A549 (cell line): ENCODE results near the gene HS6ST1. TPM values are rescaled to one million over a fixed set of nuclear protein-coding genes. Genes with fewer than 3 reads are reported as not detected.
A peak's percentile ranks its signal among the peaks of the same experiment; 100 is the strongest.

Source experiments
- ATAC-seq, 2 experiments: fragments of 200-7000 bp in 1 of 2; fragments of >200 bp in 1 of 2; cut with Nextera tagmentation in 1 of 2; cut with Tn5 transposase in 1 of 2; 3 replicates each; pipeline versions ENCODE4 v1.8.0 to v1.9.1; 2018 to 2020; ENCODE audit warnings: mild to moderate bottlenecking in 1 of 2, moderate library complexity in 1 of 2
- CTCF ChIA-PET: fragments of 300-600 bp; sonication (Branson Sonifier 250); formaldehyde crosslinking; extraction: SDS; loops from one replicate; lab custom pipeline; 2021; ENCODE audit warnings: antibody characterized with exemption, inconsistent platforms; lab: Yijun Ruan, JAX
- POLR2A ChIA-PET: fragments of 350-600 bp; formaldehyde crosslinking; extraction: SDS; loops from one replicate; lab custom pipeline; 2021; ENCODE audit warnings: antibody characterized with exemption, inconsistent platforms; lab: Yijun Ruan, JAX
- DNase-seq, 2 experiments: peaks; one replicate each; pipeline versions ENCODE4 v3.0.0 to v3.0.0-alpha.2; 2011 to 2016; ENCODE audit warnings: low read depth in 1 of 2, low spot score in 1 of 2
- FAIRE-seq: peaks from 2 replicates; lab custom pipeline; 2011; peaks lifted over from hg19 to GRCh38; lab: Jason Lieb, UNC
- H3K27ac ChIP-seq, 2 experiments: fragments of >200 bp; sonication (Bioruptor Twin); formaldehyde crosslinking; 3 replicates each; pipeline ENCODE4 v1.5.1; 2016 to 2017
- H3K4me1 ChIP-seq: fragments of >200 bp; sonication (Bioruptor Twin); formaldehyde crosslinking; 3 replicates; pipeline ENCODE4 v1.6.1; 2016
- H3K4me2 ChIP-seq: fragments of >200 bp; sonication (Bioruptor Twin); formaldehyde crosslinking; 3 replicates; pipeline ENCODE4 v1.6.1; 2016
- H3K4me3 ChIP-seq: fragments of >200 bp; sonication (Bioruptor Twin); formaldehyde crosslinking; 3 replicates; pipeline ENCODE4 v1.5.1; 2016
- H3K9me3 ChIP-seq: fragments of >200 bp; sonication (Bioruptor Twin); formaldehyde crosslinking; 3 replicates; pipeline ENCODE4 v1.6.1; 2016
- CBX8 ChIP-seq: fragments of 200-600 bp; sonication (generic); IDR thresholded peaks from 2 replicates; pipeline ENCODE4 v1.6.1; 2016
- CHD2 ChIP-seq: fragments of 150-350 bp; IDR thresholded peaks from 2 replicates; pipeline ENCODE4 v1.6.1; 2014; ENCODE audit warnings: low read length; ENCODE audit not compliant: partially characterized antibody
- EHF ChIP-seq: fragments of 250-450 bp; sonication (Bioruptor Pico); IDR thresholded peaks from 2 replicates; pipeline ENCODE4 v1.5.0; 2020; ENCODE audit warnings: mild to moderate bottlenecking
- EHMT2 ChIP-seq: fragments of 200-600 bp; sonication (generic); IDR thresholded peaks from 2 replicates; pipeline ENCODE4 v1.6.1; 2016; ENCODE audit warnings: antibody characterized with exemption, low read depth, mild to moderate bottlenecking, moderate library complexity
- EP300 ChIP-seq, 2 experiments: fragments of >200 bp; sonication (Bioruptor Twin); formaldehyde crosslinking; IDR thresholded peaks; 2 replicates in 1 of 2; 3 replicates in 1 of 2; pipeline ENCODE4 v1.6.1; 2016 to 2017
- ESRRA ChIP-seq: fragments of 150-350 bp; IDR thresholded peaks from 2 replicates; pipeline ENCODE4 v1.6.1; 2014; ENCODE audit warnings: mild to moderate bottlenecking, low read length, borderline replicate concordance
- GATA3 ChIP-seq: IDR thresholded peaks from 2 replicates; pipeline ENCODE4 v1.6.1; 2012; ENCODE audit warnings: borderline replicate concordance
- HDAC2 ChIP-seq: fragments of 200-600 bp; sonication (generic); IDR thresholded peaks from 2 replicates; pipeline ENCODE4 v1.6.1; 2016
- HEYL ChIP-seq: fragments of 250-450 bp; sonication (Bioruptor Pico); IDR thresholded peaks from 2 replicates; pipeline ENCODE4 v1.8.0; 2021; ENCODE audit warnings: mild to moderate bottlenecking, moderate library complexity
- HOXA7 ChIP-seq: fragments of 250-450 bp; sonication (Bioruptor Pico); IDR thresholded peaks from 2 replicates; pipeline ENCODE4 v1.5.0; 2020; ENCODE audit warnings: mild to moderate bottlenecking, moderate library complexity
- HOXB13 ChIP-seq: fragments of 250-450 bp; sonication (Bioruptor Pico); IDR thresholded peaks from 2 replicates; pipeline ENCODE4 v1.5.0; 2020; ENCODE audit warnings: low read depth, mild to moderate bottlenecking, moderate library complexity
- JUNB ChIP-seq: fragments of >200 bp; sonication (Bioruptor Twin); formaldehyde crosslinking; IDR thresholded peaks from 2 replicates; pipeline ENCODE4 v1.6.1; 2016
- NR3C1 ChIP-seq: fragments of >200 bp; sonication (Bioruptor Twin); formaldehyde crosslinking; IDR thresholded peaks from 3 replicates; pipeline ENCODE4 v1.6.1; 2017
- POLR2A ChIP-seq: IDR thresholded peaks from 2 replicates; pipeline ENCODE4 v1.6.1; 2012; ENCODE audit warnings: mild to moderate bottlenecking, low read length
- RAD21 ChIP-seq, 2 experiments: fragments of >200 bp in 1 of 2; sonication (Bioruptor Twin) in 1 of 2; formaldehyde crosslinking in 1 of 2; IDR thresholded peaks in 1 of 2; conservative IDR thresholded peaks in 1 of 2; 2 replicates in 1 of 2; 3 replicates in 1 of 2; pipeline ENCODE4 v1.6.1; 2012 to 2018; ENCODE audit warnings: inconsistent platforms in 1 of 2
- RCOR1 ChIP-seq: fragments of 150-350 bp; IDR thresholded peaks from 2 replicates; pipeline ENCODE4 v1.6.1; 2014; ENCODE audit warnings: antibody characterized with exemption, low read length, low read depth
- RFX5 ChIP-seq: fragments of 450-650 bp; IDR thresholded peaks from 2 replicates; pipeline ENCODE4 v1.7.1; 2014; ENCODE audit warnings: antibody characterized with exemption, mild to moderate bottlenecking, moderate library complexity
- SMC3 ChIP-seq: fragments of >200 bp; sonication (Bioruptor Twin); formaldehyde crosslinking; IDR thresholded peaks from 3 replicates; pipeline ENCODE4 v1.6.1; 2018; ENCODE audit warnings: inconsistent platforms
- SREBF2 ChIP-seq: fragments of 450-650 bp; IDR thresholded peaks from 2 replicates; pipeline ENCODE4 v1.6.1; 2014; ENCODE audit warnings: mild to moderate bottlenecking, moderate library complexity
- ZFP36 ChIP-seq: fragments of 450-650 bp; IDR thresholded peaks from 2 replicates; pipeline ENCODE4 v1.6.1; 2014; ENCODE audit warnings: borderline replicate concordance; ENCODE audit not compliant: partially characterized antibody
- ZNF302 ChIP-seq: fragments of 250-450 bp; sonication (Bioruptor Pico); IDR thresholded peaks from 2 replicates; pipeline ENCODE4 v1.9.0; 2021; ENCODE audit warnings: inconsistent platforms, mild to moderate bottlenecking, moderate library complexity
- WGBS: methylation state at CpG from one replicate; pipeline ENCODE4 v1.1.6; 2017; ENCODE audit errors: missing lambda C conversion rate; 5-methylcytosine and 5-hydroxymethylcytosine counted together
- polyA plus RNA-seq, 4 experiments: library from polyadenylated mRNA; depleted of rRNA in 3 of 4; stranded (reverse); fragments of >200 nt; fragmentation: RNase III in 1 of 4; extraction: RNeasy Plus Mini Kit Qiagen cat#74134 plus additional on column Dnase treatment in 1 of 4; gene quantifications; 2 replicates in 3 of 4; 3 replicates in 1 of 4; pipeline ENCODE4 v1.2.3, GENCODE V29; 2011 to 2017
- TF ChIP-seq, protein P1 (sequence below): fragments of 150-350 bp; IDR thresholded peaks from 2 replicates; pipeline ENCODE4 v1.6.1; 2014; ENCODE audit warnings: low read depth, mild to moderate bottlenecking, low read length
- TF ChIP-seq, protein P2 (sequence below): IDR thresholded peaks from 2 replicates; pipeline ENCODE4 v1.6.1; 2012
- TF ChIP-seq, protein P3 (sequence below): fragments of 250-450 bp; sonication (Bioruptor Pico); IDR thresholded peaks from 2 replicates; pipeline ENCODE4 v1.5.0; 2020; ENCODE audit warnings: low read depth, mild to moderate bottlenecking, moderate library complexity
- TF ChIP-seq, protein P4 (sequence below): fragments of 200-600 bp; sonication (generic); IDR thresholded peaks from 2 replicates; pipeline ENCODE4 v1.6.1; 2016; ENCODE audit warnings: antibody characterized with exemption, mild to moderate bottlenecking, moderate library complexity
- TF ChIP-seq, protein P5 (sequence below): fragments of >200 bp; sonication (Bioruptor Twin); formaldehyde crosslinking; IDR thresholded peaks from 3 replicates; pipeline ENCODE4 v1.5.1; 2016

The HS6ST1 gene
- polyA plus RNA-seq, 2 of the 4 experiments (the other 2 are of a cell fraction), result 3.8 to 11.6 TPM

DNA sequence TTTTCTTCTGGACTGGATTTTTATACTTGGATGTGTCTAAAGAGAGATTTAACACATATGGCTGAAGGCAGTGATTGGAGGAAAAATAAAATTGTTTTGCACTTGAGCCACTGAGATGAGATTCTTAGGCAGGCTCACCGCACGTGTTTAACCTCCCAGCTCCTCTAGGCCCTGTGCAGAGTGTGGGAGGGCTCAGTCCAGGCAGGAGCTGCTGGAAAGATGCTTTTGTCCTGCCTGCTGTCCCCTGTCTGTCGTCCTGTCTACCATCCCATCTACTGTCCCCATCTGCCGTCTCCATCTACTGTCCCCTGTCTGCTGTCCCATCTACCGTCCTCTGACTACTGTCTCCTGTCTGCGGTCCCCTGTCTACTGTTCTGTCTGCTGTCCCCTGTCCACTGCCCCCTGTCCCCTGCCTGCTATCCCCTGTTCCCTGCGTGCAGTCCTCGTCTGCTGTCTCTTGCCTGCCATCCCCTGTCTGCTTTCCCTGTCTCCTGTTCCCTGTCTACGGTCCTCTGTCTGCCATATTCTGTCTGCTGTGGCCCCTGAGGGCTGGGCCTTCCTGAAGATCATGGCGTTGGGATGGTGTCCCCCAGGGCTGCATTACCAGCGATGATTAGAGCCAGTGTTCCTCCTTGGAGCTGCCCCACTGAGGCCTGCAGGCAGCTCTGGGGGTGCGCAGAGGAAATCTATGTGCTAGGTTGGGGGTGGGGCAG lies 43.7 kb upstream of the HS6ST1 start:
- peaks cover 9% of the 10 kb centered on the region; the same call in 2 of the 3 replicates for H3K4me1 ChIP-seq
- POLR2A ChIA-PET, result no interaction called here

DNA sequence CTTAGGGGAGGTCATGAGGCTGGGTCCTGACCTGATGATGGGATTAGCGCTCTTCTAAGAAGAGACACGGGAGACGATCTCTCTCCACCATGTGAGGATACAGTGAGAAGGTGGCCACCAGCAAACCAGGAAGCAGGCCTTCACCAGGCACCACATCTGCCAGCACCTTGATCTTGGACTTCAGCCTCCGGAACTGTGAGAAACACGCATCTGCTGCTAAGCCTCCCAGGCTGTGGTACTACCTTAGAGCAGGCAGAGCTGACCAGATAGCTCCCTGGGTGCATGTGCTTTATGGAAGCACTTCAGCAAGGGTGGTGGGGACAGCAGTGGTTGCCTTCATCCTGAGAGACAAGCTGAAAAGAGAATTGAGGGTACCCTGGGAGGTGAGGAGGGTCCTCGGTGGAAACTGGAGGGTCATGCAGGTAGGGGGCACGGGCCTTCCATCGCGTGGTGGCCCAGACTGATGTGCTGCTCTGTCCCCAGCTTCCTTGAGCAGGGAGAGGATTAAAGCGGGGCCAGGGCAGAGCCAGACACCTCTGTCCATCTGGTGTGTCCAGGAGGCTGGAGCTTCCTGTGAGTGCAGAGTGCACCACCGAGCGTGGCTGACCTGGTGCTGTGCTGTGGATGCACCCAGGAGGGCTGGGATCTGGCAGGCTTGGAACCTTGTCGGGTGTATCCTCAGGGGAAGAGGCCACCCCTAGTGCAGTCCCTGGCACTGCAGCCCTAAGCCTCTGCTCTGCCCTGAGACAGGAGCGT lies 42.9 kb upstream of the HS6ST1 start:
- H3K4me1 ChIP-seq, result peaks cover 9% of the 10 kb centered on the region; the same call in 2 of the 3 replicates
- H3K4me3 ChIP-seq, result no peak overlapping the region
- no peak overlapping the region for H3K4me2 ChIP-seq
- no peak overlapping the region for H3K27ac ChIP-seq
- no peak for TF ChIP-seq POLR2A
- ATAC-seq (peak in 1 of 2 experiments; percentile 36; a peak in 3 of 6 replicates), DNase-seq (no peak), FAIRE-seq (no peak)
- CTCF ChIA-PET, result no interaction called here
- no peaks in the 10 kb centered on the region for H3K9me3 ChIP-seq
- POLR2A ChIA-PET, result no interaction called here
- 86% methylated on average over 14 of the region's 14 CpGs for WGBS

More for the DNA sequence above, 43.7 kb upstream of the HS6ST1 start:
- ATAC-seq, result peak in 1 of 2 experiments; percentile 15; a peak in 1 of 6 replicates
- Histone ChIP-seq H3K4me3 (no peak overlapping the region), H3K4me2 (peak overlapping the region; percentile 36; the same call in 2 of the 3 replicates), H3K9me3 (no peaks in the 10 kb centered on the region), H3K27ac (peak overlapping the region in 1 of 2 experiments; percentile 35; a peak in 1 of 6 replicates)
- CTCF ChIA-PET, result no interaction called here
- 83% methylated on average over 9 of the region's 12 CpGs for WGBS
- FAIRE-seq, result no peak
- no peak for TF ChIP-seq RFX5
- TF ChIP-seq, protein P1, sequence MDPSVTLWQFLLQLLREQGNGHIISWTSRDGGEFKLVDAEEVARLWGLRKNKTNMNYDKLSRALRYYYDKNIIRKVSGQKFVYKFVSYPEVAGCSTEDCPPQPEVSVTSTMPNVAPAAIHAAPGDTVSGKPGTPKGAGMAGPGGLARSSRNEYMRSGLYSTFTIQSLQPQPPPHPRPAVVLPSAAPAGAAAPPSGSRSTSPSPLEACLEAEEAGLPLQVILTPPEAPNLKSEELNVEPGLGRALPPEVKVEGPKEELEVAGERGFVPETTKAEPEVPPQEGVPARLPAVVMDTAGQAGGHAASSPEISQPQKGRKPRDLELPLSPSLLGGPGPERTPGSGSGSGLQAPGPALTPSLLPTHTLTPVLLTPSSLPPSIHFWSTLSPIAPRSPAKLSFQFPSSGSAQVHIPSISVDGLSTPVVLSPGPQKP, result no peak
- no peak for TF ChIP-seq ZNF302 (CRISPR knock-in tag)
- no peak for TF ChIP-seq HEYL (CRISPR knock-in tag)
- TF ChIP-seq, protein P2, sequence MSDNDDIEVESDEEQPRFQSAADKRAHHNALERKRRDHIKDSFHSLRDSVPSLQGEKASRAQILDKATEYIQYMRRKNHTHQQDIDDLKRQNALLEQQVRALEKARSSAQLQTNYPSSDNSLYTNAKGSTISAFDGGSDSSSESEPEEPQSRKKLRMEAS, result no peak
- no peak for TF ChIP-seq GATA3
- no peak for TF ChIP-seq EP300 (IDR thresholded peaks at IDR 0.05)
- TF ChIP-seq HOXB13 (CRISPR knock-in tag), result no peak
- TF ChIP-seq EHF (CRISPR knock-in tag), result no peak
- no peak for TF ChIP-seq JUNB
- no peak for TF ChIP-seq SREBF2
- TF ChIP-seq NR3C1, result no peak
- no peak for TF ChIP-seq RAD21 (conservative IDR thresholded peaks at IDR 0.05 in 1 of 2, IDR thresholded peaks at IDR 0.05 in 1 of 2)
- TF ChIP-seq SMC3, result no peak
- TF ChIP-seq RCOR1, result no peak
- no peak for TF ChIP-seq ZFP36
- TF ChIP-seq CBX8, result no peak
- TF ChIP-seq ESRRA, result no peak
- no peak for TF ChIP-seq CHD2
- DNase-seq, result no peak

DNA sequence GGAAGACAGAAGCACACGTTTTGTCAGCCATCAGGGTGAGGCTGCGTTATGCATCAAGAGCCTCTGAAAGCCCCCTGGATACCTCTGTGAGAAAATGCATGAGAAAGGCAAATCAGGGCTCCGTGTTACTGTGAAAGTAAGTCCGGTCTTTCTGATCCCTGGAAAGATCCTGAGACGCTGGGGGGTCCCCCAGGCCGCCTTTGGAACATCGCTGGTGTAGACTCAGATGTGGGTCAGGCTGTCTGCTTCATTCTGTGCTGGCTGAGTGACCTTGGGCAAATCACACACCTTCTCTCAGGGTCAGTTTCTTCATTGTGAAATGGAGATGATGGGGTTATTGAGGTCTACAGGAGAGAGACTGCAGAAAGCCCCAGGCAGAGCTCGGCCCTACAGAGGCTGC lies 42.0 kb upstream of the HS6ST1 start:
- H3K4me1 ChIP-seq, result peaks cover 9% of the 10 kb centered on the region; the same call in 2 of the 3 replicates
- 53% methylated on average over 8 of the region's 8 CpGs for WGBS
- no peaks in the 10 kb centered on the region for H3K9me3 ChIP-seq
- ATAC-seq, result no peak
- H3K4me3 ChIP-seq, result no peak overlapping the region
- FAIRE-seq, result no peak
- no peak overlapping the region for H3K4me2 ChIP-seq
- no peak overlapping the region for H3K27ac ChIP-seq
- DNase-seq, result no peak
- CTCF ChIA-PET, result no interaction called here
- POLR2A ChIA-PET, result no interaction called here
- TF ChIP-seq, protein P3, sequence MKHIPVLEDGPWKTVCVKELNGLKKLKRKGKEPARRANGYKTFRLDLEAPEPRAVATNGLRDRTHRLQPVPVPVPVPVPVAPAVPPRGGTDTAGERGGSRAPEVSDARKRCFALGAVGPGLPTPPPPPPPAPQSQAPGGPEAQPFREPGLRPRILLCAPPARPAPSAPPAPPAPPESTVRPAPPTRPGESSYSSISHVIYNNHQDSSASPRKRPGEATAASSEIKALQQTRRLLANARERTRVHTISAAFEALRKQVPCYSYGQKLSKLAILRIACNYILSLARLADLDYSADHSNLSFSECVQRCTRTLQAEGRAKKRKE (CRISPR knock-in tag), result no peak
- TF ChIP-seq, protein P4, sequence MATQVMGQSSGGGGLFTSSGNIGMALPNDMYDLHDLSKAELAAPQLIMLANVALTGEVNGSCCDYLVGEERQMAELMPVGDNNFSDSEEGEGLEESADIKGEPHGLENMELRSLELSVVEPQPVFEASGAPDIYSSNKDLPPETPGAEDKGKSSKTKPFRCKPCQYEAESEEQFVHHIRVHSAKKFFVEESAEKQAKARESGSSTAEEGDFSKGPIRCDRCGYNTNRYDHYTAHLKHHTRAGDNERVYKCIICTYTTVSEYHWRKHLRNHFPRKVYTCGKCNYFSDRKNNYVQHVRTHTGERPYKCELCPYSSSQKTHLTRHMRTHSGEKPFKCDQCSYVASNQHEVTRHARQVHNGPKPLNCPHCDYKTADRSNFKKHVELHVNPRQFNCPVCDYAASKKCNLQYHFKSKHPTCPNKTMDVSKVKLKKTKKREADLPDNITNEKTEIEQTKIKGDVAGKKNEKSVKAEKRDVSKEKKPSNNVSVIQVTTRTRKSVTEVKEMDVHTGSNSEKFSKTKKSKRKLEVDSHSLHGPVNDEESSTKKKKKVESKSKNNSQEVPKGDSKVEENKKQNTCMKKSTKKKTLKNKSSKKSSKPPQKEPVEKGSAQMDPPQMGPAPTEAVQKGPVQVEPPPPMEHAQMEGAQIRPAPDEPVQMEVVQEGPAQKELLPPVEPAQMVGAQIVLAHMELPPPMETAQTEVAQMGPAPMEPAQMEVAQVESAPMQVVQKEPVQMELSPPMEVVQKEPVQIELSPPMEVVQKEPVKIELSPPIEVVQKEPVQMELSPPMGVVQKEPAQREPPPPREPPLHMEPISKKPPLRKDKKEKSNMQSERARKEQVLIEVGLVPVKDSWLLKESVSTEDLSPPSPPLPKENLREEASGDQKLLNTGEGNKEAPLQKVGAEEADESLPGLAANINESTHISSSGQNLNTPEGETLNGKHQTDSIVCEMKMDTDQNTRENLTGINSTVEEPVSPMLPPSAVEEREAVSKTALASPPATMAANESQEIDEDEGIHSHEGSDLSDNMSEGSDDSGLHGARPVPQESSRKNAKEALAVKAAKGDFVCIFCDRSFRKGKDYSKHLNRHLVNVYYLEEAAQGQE, result no peak
- TF ChIP-seq HDAC2, result no peak
- TF ChIP-seq, protein P5, sequence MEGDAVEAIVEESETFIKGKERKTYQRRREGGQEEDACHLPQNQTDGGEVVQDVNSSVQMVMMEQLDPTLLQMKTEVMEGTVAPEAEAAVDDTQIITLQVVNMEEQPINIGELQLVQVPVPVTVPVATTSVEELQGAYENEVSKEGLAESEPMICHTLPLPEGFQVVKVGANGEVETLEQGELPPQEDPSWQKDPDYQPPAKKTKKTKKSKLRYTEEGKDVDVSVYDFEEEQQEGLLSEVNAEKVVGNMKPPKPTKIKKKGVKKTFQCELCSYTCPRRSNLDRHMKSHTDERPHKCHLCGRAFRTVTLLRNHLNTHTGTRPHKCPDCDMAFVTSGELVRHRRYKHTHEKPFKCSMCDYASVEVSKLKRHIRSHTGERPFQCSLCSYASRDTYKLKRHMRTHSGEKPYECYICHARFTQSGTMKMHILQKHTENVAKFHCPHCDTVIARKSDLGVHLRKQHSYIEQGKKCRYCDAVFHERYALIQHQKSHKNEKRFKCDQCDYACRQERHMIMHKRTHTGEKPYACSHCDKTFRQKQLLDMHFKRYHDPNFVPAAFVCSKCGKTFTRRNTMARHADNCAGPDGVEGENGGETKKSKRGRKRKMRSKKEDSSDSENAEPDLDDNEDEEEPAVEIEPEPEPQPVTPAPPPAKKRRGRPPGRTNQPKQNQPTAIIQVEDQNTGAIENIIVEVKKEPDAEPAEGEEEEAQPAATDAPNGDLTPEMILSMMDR, result no peak
- TF ChIP-seq SREBF2, result no peak
- TF ChIP-seq HOXA7 (CRISPR knock-in tag), result no peak
- TF ChIP-seq EHMT2, result no peak
